ENCODE data around the gene ARVCF. TPM values are rescaled to one million over a fixed set of nuclear protein-coding genes. Genes with fewer than 3 reads are reported as not detected.

The ARVCF gene
- total RNA-seq, 3 donors from 2014 or later, result 13.0 to 51.2 (median 44.2) TPM

DNA sequence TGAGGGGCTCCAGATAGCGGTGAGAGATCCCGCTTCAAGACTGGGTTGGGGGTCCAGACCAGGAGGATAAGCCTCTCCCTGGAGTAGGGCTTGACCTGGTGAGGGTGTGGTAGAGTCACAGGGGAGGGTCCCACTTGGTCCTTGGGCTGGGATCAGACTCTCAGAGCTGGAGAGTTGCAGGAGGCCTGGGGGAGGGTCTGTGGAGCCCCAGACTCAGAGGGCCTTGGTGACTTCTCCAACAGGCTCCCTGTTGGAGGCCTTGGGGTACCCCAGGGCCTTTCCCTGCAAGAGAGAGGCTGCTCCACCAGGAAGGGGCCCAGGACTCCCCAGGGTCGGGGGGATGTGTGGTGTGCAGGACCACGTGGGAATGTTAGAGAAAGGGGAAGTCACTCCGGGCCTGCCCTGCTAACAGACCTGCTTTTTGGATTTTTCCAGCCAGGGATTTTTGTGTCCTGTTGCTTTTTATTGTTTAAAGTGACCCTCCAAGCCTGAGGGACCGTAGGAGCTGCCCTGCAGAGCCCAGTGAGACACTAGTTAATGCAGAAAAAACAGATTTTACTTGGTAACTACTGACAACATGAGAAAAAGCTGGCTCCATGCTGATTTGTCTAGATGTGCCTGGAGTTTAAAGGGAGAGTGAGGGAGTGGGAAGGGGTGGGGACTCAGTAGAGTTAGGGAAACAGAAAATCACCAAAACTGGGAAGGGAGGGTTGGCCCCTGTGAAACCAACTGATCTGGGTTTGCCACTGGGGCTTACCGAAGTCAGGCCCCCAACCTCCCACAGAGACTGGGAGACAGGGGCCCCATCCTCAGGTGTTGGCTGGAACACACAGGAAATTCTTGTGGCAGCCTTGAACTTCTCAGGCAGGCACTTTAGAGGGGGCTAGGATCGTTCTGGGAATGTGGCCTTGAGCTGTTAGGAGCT lies 74.2 kb downstream of the ARVCF start:
- H3K4me3 ChIP-seq, result peak overlapping the region; percentile 86 to 93 (median 88)
- H3K27me3 ChIP-seq, result no peaks in the 10 kb centered on the region
- H3K4me1 ChIP-seq, result peaks cover 0 to 11% of the 10 kb centered on the region in 2 donors

DNA sequence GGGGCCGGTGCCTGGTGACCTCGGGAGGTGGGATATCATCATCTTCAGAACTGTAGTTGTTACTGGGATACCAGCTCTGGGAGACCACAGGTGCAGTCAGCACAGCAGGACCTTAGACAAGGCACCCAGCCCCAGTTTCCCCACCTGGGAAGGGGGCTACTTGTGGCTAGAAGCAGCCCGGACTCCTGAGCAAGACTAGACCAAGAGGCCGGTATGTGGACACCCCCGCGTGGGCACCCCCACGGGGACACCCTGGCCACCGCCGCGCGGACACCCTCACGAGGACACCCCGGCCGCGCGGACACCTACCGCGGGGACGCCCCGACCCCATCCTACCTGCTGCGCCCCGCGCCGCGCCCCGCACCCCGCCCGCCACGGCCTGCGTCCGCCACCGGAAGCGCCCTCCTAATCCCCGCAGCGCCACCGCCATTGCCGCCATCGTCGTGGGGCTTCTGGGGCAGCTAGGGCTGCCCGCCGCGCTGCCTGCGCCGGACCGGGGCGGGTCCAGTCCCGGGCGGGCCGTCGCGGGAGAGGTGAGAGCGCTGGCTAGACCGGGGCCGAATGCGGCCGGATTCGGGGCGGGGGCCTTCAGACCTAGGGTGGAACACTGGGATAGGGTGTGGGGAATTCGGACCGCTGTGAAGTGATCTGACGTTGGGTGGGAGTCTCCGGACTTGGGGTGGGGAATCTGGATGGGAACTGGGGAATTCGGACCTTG lies 75.1 kb downstream of the ARVCF start, which contains the start of the genes COMT and TXNRD2:
COMT (plus strand) TSS at position 408 of the 718 bp plus-strand sequence. CDS start 20,755 bp downstream, outside the sequence.
TXNRD2 (minus strand) TSS at position 454 of the 718 bp plus-strand sequence; CDS start at position 439, 15 bp downstream.
- Histone ChIP-seq H3K27me3 (no peaks in the 10 kb centered on the region), H3K36me3 (no peaks in the 10 kb centered on the region), H3K9me3 (no peaks in the 10 kb centered on the region), H3K4me3 (peak within 1 kb of the TSS; percentile 86 to 93 (median 88)), H3K4me1 (peaks cover 0 to 11% of the 10 kb centered on the region in 2 donors), H3K27ac (peak within 1 kb of the TSS; percentile 94 to 98)
- TF ChIP-seq POLR2A (IDR thresholded peaks at IDR 0.05), result peak; percentile 32
- peak; percentile 47 to 75 (median 67) for TF ChIP-seq POLR2AphosphoS5 (IDR thresholded peaks at IDR 0.05)
- no peak for TF ChIP-seq CTCF (IDR thresholded peaks at IDR 0.05)
- intact Hi-C loops (cut with DNase I; ENCODE audit: low total_unique reads), result no loop called here
- DNase-seq (ENCODE audit: low spot score in 2 of 2), result peak; percentile 52 to 71

More for the DNA sequence above, 74.2 kb downstream of the ARVCF start:
- intact Hi-C loops (cut with DNase I; ENCODE audit: low total_unique reads), result no loop called here
- DNase-seq (ENCODE audit: low spot score in 2 of 2), result no peak
- Histone ChIP-seq H3K9me3 (no peaks in the 10 kb centered on the region), H3K27ac (peak overlapping the region; percentile 94 to 98), H3K36me3 (no peaks in the 10 kb centered on the region)
- TF ChIP-seq POLR2A (IDR thresholded peaks at IDR 0.05), result no peak
- no peak for TF ChIP-seq POLR2AphosphoS5 (IDR thresholded peaks at IDR 0.05)
- no peak for TF ChIP-seq CTCF (IDR thresholded peaks at IDR 0.05)

- H3K4me1 ChIP-seq, result peaks cover 0 to 11% of the 10 kb centered on the region in 2 donors
These were observed 75.9 kb downstream of the ARVCF start for GRCh38 chr22:19940536-19941364.

More at GRCh38 chr22:19940536-19941364, 75.9 kb downstream of the ARVCF start:
- Histone ChIP-seq H3K27me3 (no peaks in the 10 kb centered on the region), H3K27ac (peak overlapping the region; percentile 94 to 98), H3K36me3 (no peaks in the 10 kb centered on the region), H3K9me3 (no peaks in the 10 kb centered on the region), H3K4me3 (peak overlapping the region; percentile 86 to 93 (median 88))
- TF ChIP-seq POLR2A (IDR thresholded peaks at IDR 0.05) (no peak), POLR2AphosphoS5 (IDR thresholded peaks at IDR 0.05) (no peak), CTCF (IDR thresholded peaks at IDR 0.05) (no peak)
- intact Hi-C loops (cut with DNase I; ENCODE audit: low total_unique reads), result no loop called here
- DNase-seq (ENCODE audit: low spot score in 2 of 2), result no peak
